ENCODE results near the gene PIK3CD.

PIK3CD gene

GRCh38 chr1:9612162-9612845, 39.2 kb upstream of the PIK3CD start:
- DNase-seq (ENCODE audit: low read depth), result no peak
- TF ChIP-seq CTCF (conservative IDR thresholded peaks at IDR 0.05; ENCODE audit: low read depth, low read length), result no peak

GRCh38 chr1:9612871-9613624, 38.5 kb upstream of the PIK3CD start:
- no peak overlapping the region for H3K4me3 ChIP-seq (ENCODE audit: low read length)
- TF ChIP-seq CTCF (conservative IDR thresholded peaks at IDR 0.05; ENCODE audit: low read depth, low read length), result no peak
- DNase-seq (ENCODE audit: low read depth), result no peak

More at GRCh38 chr1:9612162-9612845, 39.2 kb upstream of the PIK3CD start:
- no peak overlapping the region for H3K4me3 ChIP-seq (ENCODE audit: low read length)

GRCh38 chr1:9613625-9614299, 37.8 kb upstream of the PIK3CD start:
- DNase-seq (ENCODE audit: low read depth), result no peak
- H3K4me3 ChIP-seq (ENCODE audit: low read length), result no peak overlapping the region

GRCh38 chr1:9615316-9616063, 36.0 kb upstream of the PIK3CD start:
- peak; percentile 11 for DNase-seq (ENCODE audit: low read depth)
- peak; percentile 91 for TF ChIP-seq CTCF (conservative IDR thresholded peaks at IDR 0.05; ENCODE audit: low read depth, low read length)
- no peak overlapping the region for H3K4me3 ChIP-seq (ENCODE audit: low read length)

More at GRCh38 chr1:9613625-9614299, 37.8 kb upstream of the PIK3CD start:
- no peak for TF ChIP-seq CTCF (conservative IDR thresholded peaks at IDR 0.05; ENCODE audit: low read depth, low read length)

GRCh38 chr1:9618909-9619679, 32.4 kb upstream of the PIK3CD start:
- no peak overlapping the region for H3K4me3 ChIP-seq (ENCODE audit: low read length)
- DNase-seq (ENCODE audit: low read depth), result no peak
- TF ChIP-seq CTCF (conservative IDR thresholded peaks at IDR 0.05; ENCODE audit: low read depth, low read length), result no peak

GRCh38 chr1:9621032-9621431, 30.5 kb upstream of the PIK3CD start:
- no peak for TF ChIP-seq CTCF (conservative IDR thresholded peaks at IDR 0.05; ENCODE audit: low read depth, low read length)
- no peak overlapping the region for H3K4me3 ChIP-seq (ENCODE audit: low read length)
- DNase-seq (ENCODE audit: low read depth), result no peak

Measured in retinal pigment epithelial cell (primary cell).